Measurements from ENCODE around the gene C20orf144.
"Not testable (repeated sequence)": the region's sequence is repeated elsewhere in the genome, so short reads cannot be mapped to it uniquely, and the experiment has no call there.

C20orf144 gene

DNA sequence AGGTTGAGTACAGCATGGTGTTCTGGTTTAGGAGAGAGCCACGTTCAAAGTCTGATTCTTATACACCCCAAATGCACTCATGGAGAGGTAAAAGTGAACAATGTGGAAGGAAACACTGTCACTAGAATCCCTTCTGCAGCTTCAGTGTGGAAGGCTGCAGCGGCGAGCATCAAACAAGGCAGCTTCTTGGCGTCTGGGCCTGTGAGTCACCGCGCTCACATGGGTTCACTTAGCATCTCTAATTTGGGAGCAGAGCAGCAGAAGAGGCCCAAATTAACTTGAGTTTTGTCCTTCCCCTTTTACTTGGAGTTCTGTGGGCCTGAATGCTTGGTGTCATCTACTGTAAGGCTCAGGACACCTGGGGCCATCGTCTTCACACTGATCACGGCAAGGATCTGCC lies 35.0 kb downstream of the C20orf144 start:
- DNase-seq (ENCODE audit: low spot score): peak; percentile 63

DNA sequence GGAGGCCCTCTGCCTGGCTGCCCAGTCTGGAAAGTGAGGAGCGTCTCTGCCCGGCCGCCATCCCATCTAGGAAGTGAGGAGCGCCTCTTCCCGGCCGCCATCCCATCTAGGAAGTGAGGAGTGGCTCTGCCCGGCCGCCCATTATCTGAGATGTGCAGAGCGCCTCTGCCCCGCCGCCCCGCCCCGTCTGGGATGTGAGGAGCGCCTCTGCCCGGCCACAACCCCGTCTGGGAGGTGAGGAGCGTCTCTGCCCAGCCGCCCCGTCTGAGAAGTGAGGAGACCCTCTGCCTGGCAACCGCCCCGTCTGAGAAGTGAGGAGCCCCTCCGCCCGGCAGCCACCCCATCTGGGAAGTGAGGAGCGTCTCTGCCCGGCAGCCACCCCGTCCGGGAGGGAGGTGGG lies 36.8 kb downstream of the C20orf144 start:
- not testable (repeated sequence) for DNase-seq (ENCODE audit: low spot score)

DNA sequence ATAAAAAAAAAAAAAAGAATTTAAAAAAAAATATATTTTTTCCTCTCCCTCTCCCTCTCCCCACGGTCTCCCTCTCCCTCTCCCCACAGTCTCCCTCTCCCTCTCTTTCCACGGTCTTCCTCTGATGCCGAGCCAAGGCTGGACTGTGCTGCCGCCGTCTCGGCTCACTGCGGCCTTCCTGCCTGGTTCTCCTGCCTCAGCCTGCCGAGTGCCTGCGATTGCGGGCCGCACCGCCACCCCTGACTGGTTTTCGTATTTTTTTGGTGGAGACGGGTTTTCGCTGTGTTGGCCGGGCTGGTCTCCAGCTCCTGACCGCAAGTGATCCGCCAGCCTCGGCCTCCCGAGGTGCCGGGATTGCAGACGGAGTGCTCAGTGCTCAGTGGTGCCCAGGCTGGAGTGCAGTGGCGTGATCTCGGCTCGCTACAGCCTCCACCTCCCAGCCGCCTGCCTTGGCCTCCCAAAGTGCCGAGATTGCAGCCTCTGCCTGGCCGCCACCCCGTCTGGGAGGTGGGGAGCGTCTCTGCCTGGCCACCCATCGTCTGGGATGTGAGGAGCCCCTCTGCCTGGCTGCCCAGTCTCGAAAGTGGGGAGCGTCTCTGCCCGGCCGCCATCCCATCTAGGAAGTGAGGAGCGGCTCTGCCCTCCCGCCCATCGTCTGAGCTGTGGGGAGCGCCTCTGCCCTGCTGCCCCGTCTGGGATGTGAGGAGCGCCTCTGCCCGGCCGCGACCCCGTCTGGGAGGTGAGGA lies 38.7 kb downstream of the C20orf144 start:
- not testable (repeated sequence) for DNase-seq (ENCODE audit: low spot score)

DNA sequence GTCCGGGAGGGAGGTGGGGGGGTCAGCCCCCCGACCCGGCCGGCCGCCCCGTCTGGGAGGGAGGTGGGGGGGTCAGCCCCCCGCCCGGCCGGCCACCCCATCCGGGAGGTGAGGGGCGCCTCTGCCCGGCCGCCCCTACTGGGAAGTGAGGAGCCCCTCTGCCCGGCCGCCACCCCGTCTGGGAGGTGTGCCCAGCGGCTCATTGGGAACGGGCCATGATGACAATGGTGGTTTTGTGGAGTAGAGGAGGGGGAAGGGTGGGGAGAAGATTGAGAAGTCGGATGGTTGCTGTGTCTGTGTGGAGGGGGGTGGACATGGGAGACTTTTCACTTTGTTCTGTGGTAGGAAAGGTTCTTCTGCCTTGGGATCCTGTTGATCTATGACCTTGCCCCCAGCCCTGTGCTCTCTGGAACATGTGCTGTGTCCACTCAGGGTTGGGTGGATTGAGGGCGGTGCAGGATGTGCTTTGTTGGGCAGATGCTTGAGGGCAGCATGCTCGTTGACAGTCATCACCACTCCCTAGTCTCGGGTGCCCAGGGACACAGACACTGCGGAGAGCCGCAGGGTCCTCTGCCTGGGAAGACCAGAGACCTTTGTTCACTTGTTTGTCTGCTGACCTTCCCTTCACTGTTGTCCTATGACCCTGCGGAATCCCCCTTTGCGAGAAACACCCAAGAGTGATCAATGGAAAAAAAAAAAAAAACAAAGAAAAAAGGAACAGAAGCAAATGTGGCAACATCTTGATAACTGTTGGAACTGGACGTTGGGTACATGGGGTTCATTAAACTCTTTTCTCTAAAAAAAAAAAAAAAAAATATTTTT lies 39.7 kb downstream of the C20orf144 start:
- DNase-seq (ENCODE audit: low spot score): no peak

DNA sequence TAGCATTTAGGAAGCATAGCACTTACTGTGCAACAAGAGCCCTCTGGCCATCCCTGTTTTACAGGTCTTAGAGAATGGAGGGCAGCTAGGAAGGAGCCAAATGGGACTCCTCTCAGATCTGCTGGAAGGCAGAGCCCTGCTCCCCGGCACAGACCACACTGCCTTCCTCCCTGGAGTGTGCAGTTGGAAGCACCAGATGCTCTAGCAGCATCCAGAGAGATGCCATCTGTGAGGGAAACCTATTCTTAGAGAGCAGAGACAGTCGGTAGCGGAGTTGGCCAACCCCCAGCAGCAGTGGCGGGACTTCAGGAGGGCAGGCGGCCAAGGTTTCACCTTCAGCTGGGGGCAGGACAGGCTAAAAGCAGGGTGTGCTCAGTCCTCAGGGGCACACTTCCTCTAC lies 40.7 kb downstream of the C20orf144 start:
- no peak for DNase-seq (ENCODE audit: low spot score)

DNA sequence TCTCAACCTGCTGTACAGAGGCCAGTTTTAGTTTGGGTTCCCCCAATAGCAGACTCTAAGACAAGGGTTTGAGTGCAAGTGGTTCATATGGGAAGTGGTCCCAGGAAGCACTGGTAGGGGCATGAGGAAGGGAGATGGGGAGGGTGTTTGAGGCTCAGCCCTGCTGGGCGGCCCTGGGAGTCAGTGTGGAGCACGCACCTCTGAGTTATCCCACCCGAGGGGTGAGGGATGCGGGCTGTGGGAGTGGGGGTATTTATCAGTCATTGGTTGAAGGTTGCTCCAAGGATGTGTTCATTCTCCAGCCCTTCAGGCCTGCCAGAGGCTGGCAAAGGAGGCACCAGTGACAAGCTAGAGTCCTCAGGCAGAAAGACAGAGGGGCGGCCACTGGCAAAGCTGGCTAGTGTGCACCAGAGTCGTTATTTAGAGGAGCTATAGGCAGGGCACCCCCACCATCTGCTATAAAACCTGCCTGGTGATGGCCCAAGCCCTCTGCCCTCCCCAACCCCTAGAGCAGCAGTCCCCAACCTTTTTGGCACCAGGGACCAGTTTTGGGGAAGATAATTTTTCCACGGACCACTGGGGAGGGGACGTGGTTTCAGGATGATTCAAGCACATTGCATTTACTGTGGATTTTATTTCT lies 41.5 kb downstream of the C20orf144 start:
- DNase-seq (ENCODE audit: low spot score): no peak

DNA sequence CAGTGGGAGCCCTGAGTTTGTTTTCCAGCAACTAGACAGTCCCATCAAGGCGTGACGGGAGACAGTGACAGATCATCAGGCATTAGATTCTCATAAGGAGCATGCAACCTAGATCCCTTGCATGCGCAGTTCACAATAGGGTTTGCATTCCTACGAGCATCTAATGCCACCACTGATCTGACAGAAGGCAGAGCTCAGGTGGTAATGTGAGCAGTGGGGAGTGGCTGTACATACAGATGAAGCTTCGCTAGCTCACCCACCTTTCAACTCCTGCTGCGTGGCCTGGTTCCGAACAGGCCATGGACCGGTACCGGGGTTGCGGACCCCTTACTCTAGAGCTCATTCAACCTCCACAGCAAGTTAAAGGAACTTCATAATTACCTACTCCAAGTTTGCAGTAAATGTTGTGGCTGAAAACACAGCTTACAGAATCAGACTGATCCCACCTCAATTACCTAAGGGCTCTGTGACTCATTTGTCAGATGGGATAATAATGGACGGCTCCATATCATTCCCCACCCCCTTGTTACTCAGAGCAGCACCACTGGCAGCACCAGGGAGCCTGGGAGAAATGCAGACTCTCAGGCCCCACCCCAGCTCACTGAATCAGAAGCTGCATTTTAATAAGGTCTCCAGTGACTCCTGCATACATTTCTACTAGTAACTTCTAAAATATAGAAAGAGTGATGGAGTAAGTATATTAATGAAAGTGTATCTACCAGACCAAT lies 42.2 kb downstream of the C20orf144 start:
- DNase-seq (ENCODE audit: low spot score): no peak

DNA sequence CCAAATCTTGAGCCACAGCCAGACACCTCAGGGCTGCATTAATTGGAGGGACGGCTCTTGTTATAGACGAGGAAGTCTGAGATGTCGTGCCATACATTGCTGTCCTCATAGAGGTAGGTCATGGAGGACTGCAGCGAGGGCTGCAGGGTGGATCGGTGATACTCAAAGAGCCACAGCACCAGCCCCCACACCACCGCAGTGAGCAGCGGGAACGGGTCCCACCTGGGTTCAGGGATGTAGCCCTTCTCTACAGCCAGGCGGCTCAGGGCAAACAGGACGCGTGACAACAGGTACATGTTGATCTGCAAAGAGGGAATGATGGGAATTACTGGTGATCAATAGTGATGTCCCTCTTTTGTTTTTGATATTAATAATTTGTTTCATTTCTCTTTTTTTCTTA lies 45.5 kb downstream of the C20orf144 start:
- no peak for DNase-seq (ENCODE audit: low spot score)

DNA sequence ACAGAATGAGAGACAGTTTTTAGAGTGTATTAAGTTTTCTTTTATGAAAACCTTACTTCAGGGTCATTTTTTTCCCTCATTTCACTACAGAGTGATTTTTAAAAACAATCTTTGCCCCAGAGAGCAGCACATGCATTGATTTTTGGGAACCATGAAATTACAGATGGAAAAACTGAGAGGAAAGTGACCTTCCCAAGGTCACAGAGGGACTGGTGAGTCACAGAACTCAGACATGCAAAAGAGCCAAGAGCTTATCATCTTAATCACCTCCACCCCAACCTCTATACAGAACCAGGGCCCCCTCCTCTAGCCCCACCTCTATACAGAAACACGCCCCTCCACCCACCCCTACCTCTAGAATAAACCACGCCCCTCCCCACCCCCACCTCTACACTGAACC lies 47.3 kb downstream of the C20orf144 start:
- no peak for DNase-seq (ENCODE audit: low spot score)

DNA sequence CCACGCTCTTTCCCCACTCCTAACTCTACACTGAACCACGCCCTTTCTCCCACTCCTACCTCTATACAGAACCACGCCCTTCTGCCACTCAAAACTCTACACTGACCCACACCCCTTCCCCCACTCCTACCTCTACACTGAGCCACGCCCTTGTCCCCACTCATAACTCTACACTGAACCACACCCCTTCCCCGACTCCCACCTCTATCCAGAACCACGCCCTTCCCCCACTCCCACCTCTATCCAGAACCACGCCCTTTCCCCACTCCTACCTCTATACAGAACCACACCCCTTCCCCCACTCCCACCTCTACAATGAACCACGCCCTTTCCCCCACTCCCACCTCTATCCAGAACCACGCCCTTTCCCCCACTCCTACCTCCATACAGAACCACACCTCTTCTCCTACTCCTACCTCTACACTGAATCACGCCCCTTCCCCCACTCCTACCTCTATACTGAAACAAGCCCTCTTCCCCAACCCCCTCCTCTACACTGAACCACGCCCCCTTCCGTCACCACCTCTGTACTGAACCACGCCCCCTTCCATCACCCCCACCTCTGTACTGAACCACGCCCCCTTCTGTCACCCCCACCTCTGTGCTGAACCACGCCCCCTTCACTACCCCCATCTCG lies 47.9 kb downstream of the C20orf144 start:
- DNase-seq (ENCODE audit: low spot score): no peak

DNA sequence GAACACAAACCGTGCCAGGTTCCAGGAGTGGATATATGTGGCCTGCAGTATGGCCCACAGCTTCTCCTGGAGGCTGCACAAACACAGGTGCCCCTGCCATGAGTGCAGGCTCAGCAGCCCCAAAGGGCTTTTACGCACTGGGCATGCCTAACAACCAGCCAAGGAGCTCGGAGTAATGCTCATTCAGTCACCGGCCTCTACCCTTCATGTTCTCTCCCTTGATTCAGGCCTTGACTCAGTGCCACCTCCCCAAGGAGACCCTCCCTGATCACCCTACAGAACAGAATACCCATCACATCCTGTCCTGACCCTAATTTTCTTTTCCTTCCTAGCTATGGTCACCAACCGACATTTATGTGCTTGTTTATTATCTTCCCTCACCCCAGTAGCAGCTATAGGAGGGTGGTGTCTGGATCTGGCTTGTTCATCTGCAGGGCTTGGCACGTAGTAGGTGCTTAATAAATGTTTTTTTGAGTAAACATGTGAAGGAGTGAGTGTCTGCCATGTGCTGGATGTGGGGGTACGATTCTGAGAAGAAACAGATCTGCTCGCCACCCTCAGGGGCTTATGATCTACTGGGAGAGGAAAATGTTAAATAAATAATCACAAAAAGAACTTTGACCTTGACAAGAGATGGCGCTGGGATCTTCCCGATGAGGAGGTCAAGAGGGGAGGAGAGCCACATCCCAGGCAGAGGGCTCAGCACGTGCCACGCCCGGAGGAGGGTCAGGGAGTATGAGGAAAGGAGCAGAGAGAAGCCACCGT lies 48.7 kb downstream of the C20orf144 start:
- no peak for DNase-seq (ENCODE audit: low spot score)

DNA sequence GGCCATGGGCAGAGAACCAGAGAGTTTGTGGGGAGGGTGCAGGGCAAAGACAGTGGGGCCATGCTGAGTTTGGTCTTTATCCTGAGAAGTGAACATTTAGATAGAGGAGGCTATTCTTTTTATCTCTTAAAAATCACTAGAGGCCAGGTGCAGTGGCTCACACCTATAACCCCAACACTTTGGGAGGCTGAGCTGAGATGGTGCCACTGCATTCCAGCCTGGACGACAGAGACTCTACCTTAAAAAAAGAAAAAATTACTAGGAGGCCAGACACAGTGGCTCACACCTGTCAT lies 49.3 kb downstream of the C20orf144 start:
- no peak for DNase-seq (ENCODE audit: low spot score)

Measured in pons (tissue), 1 donor.